ENCODE measurements around the gene ASB3.

- TF ChIP-seq EZH2 (optimal IDR thresholded peaks at IDR 0.05; ENCODE audit: low read depth, low read length) (no peak), EZH2phosphoT487 (IDR thresholded peaks at IDR 0.05; ENCODE audit: low read length) (no peak)
Observed at GRCh38 chr2:53750041-53750768, 36.5 kb downstream of the ASB3 start.

Data from MM.1S (cell line).